ENCODE results near the gene POLN. TPM values are rescaled to one million over a fixed set of nuclear protein-coding genes. Genes with fewer than 3 reads are reported as not detected.
"Not testable (repeated sequence)": the region's sequence is repeated elsewhere in the genome, so short reads cannot be mapped to it uniquely, and the experiment has no call there.

Gene POLN
- polyA plus RNA-seq, 10 donors, result 1.6 to 4.8 (median 2.4) TPM

GRCh38 chr4:2220016-2220630, 21.8 kb downstream of the POLN start:
- peak; percentile 45 to 81 (median 74) for DNase-seq

DNA sequence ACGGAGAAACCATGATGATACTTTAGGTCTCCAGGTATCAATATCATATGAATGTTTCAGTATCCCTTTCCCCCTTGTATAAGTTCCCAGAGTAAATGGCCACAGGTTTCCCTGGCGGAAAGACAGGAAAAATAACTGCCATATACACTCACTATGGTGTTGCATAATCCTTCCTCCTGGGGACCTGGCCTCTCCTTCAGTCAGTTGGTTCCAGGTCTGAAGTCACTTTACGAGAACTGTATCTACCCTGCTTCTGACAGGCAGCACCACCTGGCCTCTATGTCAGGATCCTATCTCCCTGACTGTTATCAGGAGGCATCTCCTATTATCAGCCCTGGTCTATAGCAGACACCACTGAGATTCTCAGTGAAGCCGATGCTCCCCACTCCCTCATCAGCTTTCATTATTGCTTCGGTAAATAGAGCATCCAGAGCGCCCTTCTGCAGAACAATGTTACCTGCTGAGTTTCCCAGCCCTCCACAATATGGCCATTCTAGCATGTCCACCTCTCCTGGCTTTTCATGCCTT, 22.6 kb downstream of the POLN start:
- DNase-seq, result peak in 1 of 3 donors; percentile 10

DNA sequence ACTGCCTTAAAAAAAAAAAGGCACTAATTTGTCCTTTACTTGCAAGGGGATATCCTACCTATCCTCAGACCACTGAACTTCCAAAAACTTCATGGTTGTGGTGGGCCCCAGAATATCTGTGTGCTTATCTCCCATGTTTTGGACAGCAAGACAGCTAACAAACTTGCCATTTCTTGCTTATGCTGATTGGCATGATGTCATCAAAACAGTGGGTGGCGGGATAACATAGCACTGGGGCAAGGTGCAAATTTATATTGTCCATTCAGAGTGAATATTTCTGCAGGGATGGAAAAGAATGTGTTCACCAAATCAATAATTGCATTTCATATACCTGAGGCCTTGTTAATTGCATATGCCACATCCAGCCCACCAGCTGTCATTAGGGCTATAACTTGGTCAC, 23.5 kb downstream of the POLN start:
- no peak for DNase-seq

DNA sequence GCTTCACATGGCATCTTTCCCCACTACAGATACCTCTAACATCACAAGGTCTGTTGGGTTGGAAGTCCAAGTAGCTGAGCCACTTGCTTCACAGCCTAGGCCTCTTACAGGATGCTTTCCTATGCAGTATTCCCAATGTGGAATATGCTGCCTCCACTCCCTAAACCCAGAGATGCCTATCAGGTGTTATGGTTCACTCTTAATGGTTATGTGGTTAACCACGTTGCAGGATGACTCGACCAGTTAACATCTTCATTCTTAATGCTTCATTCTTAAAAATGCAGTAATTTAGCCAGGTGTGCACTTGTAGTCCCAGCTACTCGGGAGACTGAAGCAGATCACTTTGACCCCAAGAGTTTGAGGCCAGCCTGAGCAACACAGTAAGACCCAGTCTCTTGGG, 24.2 kb downstream of the POLN start:
- DNase-seq, result no peak

DNA sequence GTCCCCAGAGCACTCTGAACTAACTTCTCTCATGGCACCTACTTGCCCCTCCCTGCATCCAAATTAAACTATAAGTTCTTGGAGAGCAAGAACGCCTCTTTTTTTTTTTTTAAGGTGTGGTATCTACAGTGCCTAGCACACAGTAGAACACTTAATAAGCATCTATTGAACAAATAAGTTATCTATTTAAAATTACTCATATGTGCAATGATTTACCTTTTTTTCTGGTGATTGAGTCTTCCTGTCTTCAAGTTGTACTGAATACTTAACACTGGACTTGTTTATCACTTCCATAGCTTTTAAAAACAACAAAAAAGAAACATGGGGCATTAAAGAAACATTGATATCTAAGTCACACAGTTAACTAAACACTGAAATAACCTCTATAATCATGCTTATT, 29.1 kb downstream of the POLN start:
- DNase-seq, result no peak

GRCh38 chr4:2202789-2203188, 39.1 kb downstream of the POLN start:
- not testable (repeated sequence) for DNase-seq

DNA sequence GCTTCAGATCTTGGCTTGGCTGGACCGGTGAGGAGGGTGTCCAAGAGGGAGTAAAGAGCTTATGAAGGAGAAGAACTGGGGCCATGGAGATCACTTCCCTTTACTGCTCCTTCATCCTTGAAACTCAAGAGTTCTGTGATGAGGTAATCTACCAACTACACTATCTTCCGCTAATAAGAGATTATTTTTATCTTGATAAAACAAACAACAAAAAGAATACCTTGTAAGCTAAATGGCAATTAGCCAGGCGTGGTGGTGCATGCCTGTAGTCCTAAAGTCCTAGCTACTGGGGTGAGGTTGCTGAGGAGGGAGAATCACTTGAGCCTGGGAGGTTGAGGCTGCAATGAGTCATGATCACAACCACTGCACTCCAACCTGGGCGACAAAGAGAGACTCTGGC, 47.4 kb downstream of the POLN start:
- no peak for DNase-seq

DNA sequence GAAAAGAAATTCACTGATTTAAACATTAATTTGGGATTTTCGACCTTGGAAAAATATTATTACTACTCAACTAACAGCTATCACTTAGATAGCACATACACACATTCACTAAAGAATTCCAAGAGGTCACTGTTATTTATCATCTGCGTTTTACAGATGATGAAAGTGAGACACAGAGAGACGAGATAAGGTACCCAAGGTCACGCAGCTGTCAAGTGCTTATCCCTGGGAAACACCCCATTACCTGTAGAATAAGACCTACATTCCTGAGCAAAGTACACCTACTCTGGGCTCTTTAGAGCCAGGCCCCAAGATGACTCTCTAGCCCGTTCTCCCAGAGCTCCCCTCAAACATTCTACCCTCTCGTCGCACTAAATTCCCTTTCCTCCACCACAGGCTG, 48.6 kb downstream of the POLN start:
- no peak for DNase-seq

DNA sequence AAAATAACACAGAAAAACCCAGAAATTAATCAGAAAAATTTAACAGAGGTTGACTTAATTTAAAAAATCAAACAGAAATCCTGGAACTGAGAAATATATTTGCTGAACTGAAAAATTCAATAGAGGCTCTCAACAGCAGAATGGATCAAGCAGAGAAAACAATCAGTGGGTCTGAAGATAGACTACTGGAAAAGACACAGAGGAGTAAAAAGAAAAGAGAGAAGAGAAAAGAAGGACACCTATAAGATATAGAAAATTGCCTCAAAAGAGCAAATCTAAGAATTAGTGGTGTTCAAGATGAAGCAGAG, 55.1 kb downstream of the POLN start:
- DNase-seq, result no peak

DNA sequence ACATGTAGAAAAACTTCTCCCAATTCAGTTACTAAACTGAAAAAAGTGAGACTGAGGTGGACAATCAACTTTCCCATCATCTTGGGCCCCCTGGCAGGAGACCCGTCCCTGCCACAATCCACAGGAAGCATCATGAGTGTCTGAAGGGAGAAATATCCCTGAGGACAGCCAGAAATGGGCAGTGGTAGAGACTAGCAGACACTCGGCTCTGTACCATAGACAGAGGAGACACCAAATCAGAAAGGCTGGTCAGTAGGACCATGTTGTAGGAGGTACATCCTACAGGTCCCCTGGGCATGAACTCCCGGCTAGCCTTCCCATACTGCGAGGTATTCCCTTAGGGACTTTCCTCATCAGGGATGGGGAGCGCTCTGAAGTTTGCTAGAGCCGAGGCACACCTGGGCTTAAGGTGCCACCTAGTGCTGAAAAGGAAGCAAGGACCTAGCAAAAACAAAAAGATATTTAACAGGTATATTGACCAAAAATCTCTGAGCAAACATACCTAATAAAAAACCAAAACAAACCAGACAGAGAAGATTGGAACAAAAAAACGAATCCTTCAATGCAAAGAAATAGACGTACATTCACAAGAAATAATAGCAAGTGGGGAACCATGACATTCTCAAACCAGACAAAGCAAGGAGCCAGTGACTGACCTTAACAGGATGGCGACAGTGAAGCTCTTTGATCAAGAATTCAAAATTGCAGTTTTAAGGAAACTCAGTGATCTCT, 55.6 kb downstream of the POLN start:
- no peak for DNase-seq

- DNase-seq, result no peak
These were observed 58.5 kb downstream of the POLN start for GRCh38 chr4:2183394-2183793.

GRCh38 chr4:2182994-2183393, 58.9 kb downstream of the POLN start:
- DNase-seq, result no peak

DNA sequence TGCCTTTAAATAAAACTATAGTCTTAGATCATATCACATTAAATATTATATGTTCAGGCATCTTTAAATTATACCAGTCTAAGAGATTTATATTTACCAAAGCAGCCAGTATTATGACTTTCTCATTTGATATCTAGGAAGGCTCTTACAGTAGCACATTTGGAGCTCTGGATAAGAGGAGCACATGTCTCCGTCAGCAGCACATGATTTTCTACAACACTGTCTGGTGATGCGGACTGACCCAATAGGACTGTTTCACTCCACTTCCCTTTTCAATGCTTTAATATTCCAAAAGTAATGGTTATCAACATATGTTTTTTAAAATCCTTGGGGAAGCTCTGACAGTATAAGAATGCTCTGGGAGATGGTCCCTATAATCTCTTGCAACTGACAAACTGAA, 61.5 kb downstream of the POLN start:
- DNase-seq, result no peak

DNA sequence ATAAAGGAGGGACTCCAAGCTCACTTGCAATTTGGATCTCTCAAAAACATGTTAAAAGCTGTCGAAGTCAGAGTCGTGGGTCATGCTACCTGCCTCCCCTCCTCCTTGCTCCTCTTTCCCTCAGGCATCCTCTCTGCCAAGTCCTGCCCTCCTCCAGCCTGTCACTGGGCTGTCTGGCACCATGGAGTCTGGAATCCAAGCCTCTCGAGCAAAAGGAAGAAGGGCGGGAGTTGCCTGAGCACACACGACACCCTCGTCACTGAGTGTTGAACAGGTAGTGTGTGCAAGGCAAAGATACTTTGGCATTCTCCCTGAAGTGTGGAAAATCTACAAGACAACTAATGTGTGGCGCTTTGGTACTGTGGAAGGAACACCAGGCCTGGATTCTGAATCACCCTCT, 62.2 kb downstream of the POLN start:
- no peak for DNase-seq

GRCh38 chr4:2178986-2179385, 62.9 kb downstream of the POLN start:
- no peak for DNase-seq

- no peak for DNase-seq
These were observed 64.4 kb downstream of the POLN start for GRCh38 chr4:2177443-2178093.

GRCh38 chr4:2175990-2176698, 65.8 kb downstream of the POLN start:
- no peak for DNase-seq

- DNase-seq, result no peak
These were observed 67.9 kb downstream of the POLN start for GRCh38 chr4:2174061-2174460.

DNA sequence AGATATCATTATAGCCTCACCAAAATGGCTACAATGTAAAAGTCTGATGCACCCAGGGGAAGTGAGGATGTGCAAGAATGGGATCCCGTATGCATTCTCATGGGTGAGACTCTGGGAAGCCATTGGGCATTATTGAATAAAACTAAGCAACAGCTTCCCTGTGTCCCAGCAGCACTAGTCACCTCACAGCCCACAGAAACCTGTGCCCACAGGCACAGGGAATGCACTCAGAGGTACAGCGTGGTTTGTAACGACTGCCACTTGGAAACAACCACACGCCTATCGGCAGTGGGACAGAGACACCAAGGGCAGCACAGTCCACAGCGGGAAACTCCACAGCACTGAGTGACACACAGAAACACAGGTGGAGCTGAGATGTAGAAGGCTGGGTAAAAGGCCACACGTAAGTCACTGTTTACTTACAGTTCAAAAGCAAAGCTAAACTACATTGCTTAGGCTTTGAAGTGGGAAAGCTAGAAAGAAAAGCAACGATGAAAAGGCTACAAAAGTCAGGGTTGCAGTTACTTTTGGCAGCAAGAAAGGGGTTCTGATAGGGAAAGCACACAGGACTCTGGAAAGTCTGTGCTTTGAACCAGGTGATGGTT, 69.2 kb downstream of the POLN start:
- DNase-seq, result no peak

DNA sequence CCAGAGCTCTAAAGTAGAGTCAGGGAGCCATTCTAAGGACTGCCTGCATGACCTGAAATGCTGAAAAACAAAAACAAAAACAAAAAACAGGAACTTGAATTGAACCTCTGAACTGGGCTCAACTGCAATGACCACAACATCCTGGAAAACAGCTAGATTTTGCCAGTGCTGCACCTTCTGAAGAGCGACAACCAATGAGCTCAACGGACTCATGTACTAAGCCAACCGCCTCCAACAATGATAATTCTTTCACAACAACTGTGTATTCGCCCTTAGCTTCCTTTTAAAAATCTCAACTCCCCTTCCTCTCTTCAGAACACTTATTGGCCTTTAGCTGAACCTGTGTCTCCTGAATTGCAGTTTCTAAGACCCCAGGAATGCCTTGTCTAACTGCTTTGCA, 69.8 kb downstream of the POLN start:
- DNase-seq, result peak in 1 of 3 donors; percentile 16

- DNase-seq, result no peak
These were observed 73.2 kb downstream of the POLN start for GRCh38 chr4:2168469-2169319.
